NCI-H69 (cell line): ENCODE results near the gene EGFL7.

Experiments used
- DNase-seq: peaks from one replicate; lab custom pipeline; 2025; lab: John Stamatoyannopoulos, UW

The EGFL7 gene

GRCh38 chr9:136672431-136673087 is 9.8 kb downstream of the EGFL7 start:
- no peak for DNase-seq

GRCh38 chr9:136673088-136673974 is 10.6 kb downstream of the EGFL7 start:
- no peak for DNase-seq

GRCh38 chr9:136673975-136674785 is 11.5 kb downstream of the EGFL7 start:
- DNase-seq = no peak

- peak; percentile 39 for DNase-seq
Observed at GRCh38 chr9:136674786-136675349, 12.2 kb downstream of the EGFL7 start.

- no peak for DNase-seq
Observed at GRCh38 chr9:136675477-136676296, 13.0 kb downstream of the EGFL7 start.

- DNase-seq = no peak
Observed at GRCh38 chr9:136676297-136676794, 13.6 kb downstream of the EGFL7 start.

- DNase-seq = no peak
Observed at GRCh38 chr9:136676920-136677686, 14.4 kb downstream of the EGFL7 start.

- no peak for DNase-seq
Observed at GRCh38 chr9:136678034-136678433, 15.3 kb downstream of the EGFL7 start.

- DNase-seq = no peak
Observed at GRCh38 chr9:136678624-136679023, 15.9 kb downstream of the EGFL7 start.

GRCh38 chr9:136679431-136679941 is 16.8 kb downstream of the EGFL7 start:
- no peak for DNase-seq

GRCh38 chr9:136681029-136681428 is 18.3 kb downstream of the EGFL7 start:
- no peak for DNase-seq

- no peak for DNase-seq
Observed at GRCh38 chr9:136681945-136682699, 19.4 kb downstream of the EGFL7 start.

- DNase-seq = no peak
Observed at GRCh38 chr9:136682710-136683109, 20.0 kb downstream of the EGFL7 start.

GRCh38 chr9:136683173-136683745 is 20.5 kb downstream of the EGFL7 start:
- DNase-seq = no peak

GRCh38 chr9:136683755-136684154 is 21.0 kb downstream of the EGFL7 start:
- DNase-seq = no peak

GRCh38 chr9:136684339-136684738 is 21.6 kb downstream of the EGFL7 start:
- no peak for DNase-seq

GRCh38 chr9:136684799-136685198 is 22.1 kb downstream of the EGFL7 start:
- no peak for DNase-seq

- DNase-seq = no peak
Observed at GRCh38 chr9:136685216-136685615, 22.5 kb downstream of the EGFL7 start.
